ENCODE data around the gene CYFIP1.

The CYFIP1 gene

GRCh38 chr15:22948056-22948455 is 32.1 kb downstream of the CYFIP1 start:
- no peak for FAIRE-seq

- no peak for FAIRE-seq
Measured at GRCh38 chr15:22947101-22948000, 32.8 kb downstream of the CYFIP1 start.

GRCh38 chr15:22945071-22945470 is 35.1 kb downstream of the CYFIP1 start:
- no peak for FAIRE-seq

GRCh38 chr15:22944651-22945050 is 35.5 kb downstream of the CYFIP1 start:
- FAIRE-seq = no peak

GRCh38 chr15:22942877-22943276 is 37.3 kb downstream of the CYFIP1 start:
- FAIRE-seq = no peak

- FAIRE-seq = no peak
Measured at GRCh38 chr15:22942306-22942855, 37.8 kb downstream of the CYFIP1 start.

- no peak for FAIRE-seq
Measured at GRCh38 chr15:22941179-22941578, 39.0 kb downstream of the CYFIP1 start.

GRCh38 chr15:22939652-22940061 is 40.5 kb downstream of the CYFIP1 start:
- no peak for FAIRE-seq

- no peak for FAIRE-seq
Measured at GRCh38 chr15:22939051-22939450, 41.1 kb downstream of the CYFIP1 start.

GRCh38 chr15:22936577-22937472 is 43.3 kb downstream of the CYFIP1 start:
- no peak for FAIRE-seq

- FAIRE-seq = no peak
Measured at GRCh38 chr15:22933641-22934061, 46.5 kb downstream of the CYFIP1 start.

GRCh38 chr15:22931784-22932536 is 48.2 kb downstream of the CYFIP1 start:
- FAIRE-seq = no peak

GRCh38 chr15:22930782-22931484 is 49.2 kb downstream of the CYFIP1 start:
- FAIRE-seq = no peak

- no peak for FAIRE-seq
Measured at GRCh38 chr15:22927761-22928160, 52.4 kb downstream of the CYFIP1 start.

- no peak for FAIRE-seq
Measured at GRCh38 chr15:22925875-22926274, 54.3 kb downstream of the CYFIP1 start.

- FAIRE-seq = no peak
Measured at GRCh38 chr15:22922003-22922402, 58.2 kb downstream of the CYFIP1 start.

GRCh38 chr15:22919171-22919570 is 61.0 kb downstream of the CYFIP1 start:
- FAIRE-seq = no peak

GRCh38 chr15:22918596-22919140 is 61.5 kb downstream of the CYFIP1 start:
- FAIRE-seq = no peak

GRCh38 chr15:22918056-22918455 is 62.1 kb downstream of the CYFIP1 start:
- FAIRE-seq = no peak

- no peak for FAIRE-seq
Measured at GRCh38 chr15:22917556-22917955, 62.6 kb downstream of the CYFIP1 start.

GRCh38 chr15:22916606-22917350 is 63.4 kb downstream of the CYFIP1 start:
- no peak for FAIRE-seq

Data from TTC549 (cell line).